Measurements from ENCODE around the gene FBRSL1.

The FBRSL1 gene

DNA sequence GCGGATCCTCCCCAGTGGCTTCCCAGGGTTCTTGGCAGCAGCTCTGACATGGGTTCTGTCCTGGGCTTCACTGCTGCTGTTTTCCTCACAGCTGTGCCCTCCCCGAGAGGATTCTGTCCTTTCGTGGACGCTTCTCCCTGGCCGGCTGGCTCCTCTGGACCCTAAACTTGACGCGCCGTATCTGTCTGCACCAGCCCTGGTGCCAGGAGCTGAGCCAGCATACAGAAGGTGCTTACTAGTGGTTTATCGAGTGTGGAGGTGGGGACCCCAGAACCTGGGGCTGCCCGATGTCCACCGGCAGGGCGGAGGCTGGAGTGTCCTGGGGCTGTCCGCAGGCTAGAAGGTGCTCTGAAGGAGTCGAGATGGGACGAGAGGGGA, 17.2 kb downstream of the FBRSL1 start:
- Mint-ChIP-seq H3K4me1 (peaks cover 35% of the 10 kb centered on the region), H3K27ac (no peak overlapping the region), H3K36me3 (peaks cover 1% of the 10 kb centered on the region), H3K9me3 (no peaks in the 10 kb centered on the region), H3K27me3 (no peaks in the 10 kb centered on the region), H3K4me3 (no peak overlapping the region)
- no peak for DNase-seq
- CTCF ChIA-PET = interaction anchor here (1.5 kb wide), 1 partner anchor 12 kb away, joined by 4 read pairs; no protein-coding TSS in a partner anchor

DNA sequence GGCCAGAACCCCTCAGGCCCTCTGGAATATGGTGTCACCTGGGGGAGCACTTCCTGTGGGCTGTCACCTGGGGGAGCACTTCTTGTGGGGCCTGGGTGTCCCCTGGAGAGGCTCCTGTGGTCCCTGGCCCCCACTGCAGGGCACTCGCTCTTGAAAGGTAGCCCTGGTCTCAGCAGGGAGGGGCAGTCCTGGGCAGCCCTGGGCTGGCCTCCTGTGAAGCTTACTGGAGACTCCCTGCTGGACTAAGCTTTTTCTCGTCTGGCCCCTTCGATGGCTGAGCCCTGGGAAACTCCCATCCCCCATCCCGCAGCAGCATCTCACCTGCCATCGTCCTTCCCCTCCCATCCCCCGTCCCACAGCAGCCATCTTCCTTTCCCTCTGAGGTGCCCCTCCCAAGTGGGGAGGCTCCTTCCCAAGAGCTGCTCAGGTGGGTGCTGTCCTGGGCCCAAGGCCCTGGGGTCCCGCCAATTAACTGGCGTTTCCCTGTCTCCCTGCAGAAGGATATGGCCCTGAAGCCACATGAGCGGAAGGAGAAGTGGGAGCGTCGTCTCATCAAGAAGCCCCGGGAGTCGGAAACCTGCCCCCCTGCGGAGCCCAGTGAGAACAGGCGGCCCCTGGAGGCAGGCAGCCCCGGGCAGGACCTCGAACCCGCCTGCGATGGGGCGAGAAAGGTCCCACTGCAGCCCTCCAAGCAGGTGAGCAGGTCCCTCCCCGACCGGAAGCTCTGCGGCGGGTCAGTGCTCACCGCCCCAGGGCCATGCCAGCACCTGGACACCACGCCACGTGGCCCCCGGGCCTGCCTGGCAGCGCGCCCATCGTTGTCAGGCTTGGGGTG, 17.9 kb downstream of the FBRSL1 start:
- peaks cover 1% of the 10 kb centered on the region for H3K36me3 Mint-ChIP-seq
- no peak for DNase-seq
- no peak overlapping the region for H3K4me3 Mint-ChIP-seq
- no peaks in the 10 kb centered on the region for H3K9me3 Mint-ChIP-seq
- H3K4me1 Mint-ChIP-seq = peaks cover 35% of the 10 kb centered on the region
- CTCF ChIA-PET = interaction anchor here (1.5 kb wide), 1 partner anchor 12 kb away, joined by 4 read pairs; no protein-coding TSS in a partner anchor
- no peaks in the 10 kb centered on the region for H3K27me3 Mint-ChIP-seq
- H3K27ac Mint-ChIP-seq = no peak overlapping the region

DNA sequence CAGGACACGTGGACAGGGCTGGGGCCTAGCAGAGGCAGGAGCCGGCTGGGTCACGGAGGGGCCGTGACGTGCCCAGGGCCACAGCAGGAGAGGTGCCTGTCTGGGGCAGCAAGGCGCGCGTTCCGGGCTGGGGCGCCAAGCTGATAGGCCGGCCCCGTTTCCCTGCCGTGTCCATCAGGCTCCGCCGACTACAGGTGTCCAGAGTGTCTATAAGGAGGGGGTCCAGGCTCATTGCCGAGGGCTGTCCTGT, 18.5 kb downstream of the FBRSL1 start:
- CTCF ChIA-PET = no interaction called here
- H3K4me1 Mint-ChIP-seq = peaks cover 32% of the 10 kb centered on the region
- H3K9me3 Mint-ChIP-seq = no peaks in the 10 kb centered on the region
- H3K27me3 Mint-ChIP-seq = no peaks in the 10 kb centered on the region
- no peak overlapping the region for H3K4me3 Mint-ChIP-seq
- H3K36me3 Mint-ChIP-seq = peaks cover 1% of the 10 kb centered on the region
- no peak for DNase-seq
- no peak overlapping the region for H3K27ac Mint-ChIP-seq

DNA sequence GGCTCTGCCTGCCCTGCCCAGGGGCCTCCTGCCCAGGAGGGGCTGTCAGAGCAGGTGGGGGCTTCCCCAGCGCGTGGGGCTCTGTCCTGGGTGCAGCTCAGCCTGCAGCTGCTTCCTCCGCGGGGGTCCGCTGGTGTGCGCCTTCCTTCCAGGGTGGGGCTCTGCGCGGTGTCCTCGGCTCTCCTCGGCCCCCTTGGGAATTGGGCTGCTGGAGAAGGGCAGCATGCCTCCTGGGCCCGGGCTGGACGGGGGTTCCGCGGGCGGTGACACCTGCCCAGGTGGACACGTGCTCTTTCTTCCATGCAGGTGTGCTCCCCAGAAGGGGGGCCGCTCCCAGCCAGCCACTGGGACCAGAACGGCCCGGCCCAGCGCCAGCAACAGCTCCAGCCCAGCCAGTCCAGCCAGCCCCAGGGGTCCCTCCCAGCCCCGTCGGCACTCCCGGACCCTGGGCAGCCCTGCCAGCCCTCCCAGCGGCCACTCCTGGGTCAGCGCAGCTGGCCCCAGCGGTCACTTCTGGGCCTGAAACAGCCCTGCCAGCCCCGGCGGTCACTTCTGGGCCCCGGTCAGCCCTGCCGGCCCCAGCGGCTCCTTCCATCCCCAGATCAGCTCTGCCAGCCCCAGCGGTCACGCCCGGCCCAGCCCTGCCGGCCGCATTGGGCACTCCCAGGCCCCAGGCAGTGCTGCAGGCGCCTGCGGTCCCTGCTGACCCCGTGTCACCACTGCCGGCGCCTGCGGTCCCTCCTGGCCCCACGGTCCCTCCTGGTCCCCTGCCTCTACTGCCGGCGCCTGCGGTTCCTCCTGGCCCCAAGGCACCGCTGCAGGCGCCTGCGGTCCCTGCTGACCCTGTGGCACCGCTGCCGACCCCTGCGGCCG, 19.1 kb downstream of the FBRSL1 start:
- no peak overlapping the region for H3K27ac Mint-ChIP-seq
- H3K36me3 Mint-ChIP-seq = peaks cover 1% of the 10 kb centered on the region
- H3K4me1 Mint-ChIP-seq = peaks cover 26% of the 10 kb centered on the region
- H3K9me3 Mint-ChIP-seq = no peaks in the 10 kb centered on the region
- DNase-seq = no peak
- H3K4me3 Mint-ChIP-seq = no peak overlapping the region
- CTCF ChIA-PET = no interaction called here
- no peaks in the 10 kb centered on the region for H3K27me3 Mint-ChIP-seq

DNA sequence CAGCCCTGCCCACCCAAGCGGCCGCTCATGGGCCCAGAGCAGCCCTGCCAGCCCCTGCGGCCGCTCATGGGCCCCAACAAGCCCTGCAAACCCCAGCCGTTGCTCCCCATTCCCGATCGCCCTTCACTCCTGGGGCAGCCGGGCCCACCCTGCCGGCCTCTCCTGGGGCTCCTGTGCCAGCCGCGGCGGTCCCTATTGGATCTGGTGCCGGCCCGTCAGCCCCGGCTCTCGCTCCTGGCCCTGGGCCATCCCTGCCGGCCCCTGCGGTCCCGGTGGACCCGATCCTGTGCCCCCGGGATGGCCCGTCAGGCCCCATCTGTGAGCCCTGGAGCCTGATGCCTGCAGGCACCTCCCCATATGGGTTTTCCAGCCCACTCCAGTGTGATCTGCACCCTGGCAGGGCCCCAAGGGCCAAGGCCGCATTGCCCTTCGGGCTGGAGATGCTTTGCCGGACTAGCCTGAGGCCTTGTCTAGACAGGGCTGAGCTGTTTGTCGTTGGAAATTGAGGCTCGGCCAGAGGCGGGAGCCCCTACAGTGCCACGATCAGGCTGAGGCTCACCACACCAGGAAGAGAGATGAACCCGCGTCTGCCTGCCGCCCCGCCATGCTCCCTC, 20.3 kb downstream of the FBRSL1 start:
- H3K9me3 Mint-ChIP-seq = no peaks in the 10 kb centered on the region
- H3K4me3 Mint-ChIP-seq = no peak overlapping the region
- CTCF ChIA-PET = no interaction called here
- peaks cover 1% of the 10 kb centered on the region for H3K36me3 Mint-ChIP-seq
- peaks cover 19% of the 10 kb centered on the region for H3K4me1 Mint-ChIP-seq
- H3K27ac Mint-ChIP-seq = no peak overlapping the region
- no peaks in the 10 kb centered on the region for H3K27me3 Mint-ChIP-seq
- no peak for DNase-seq

DNA sequence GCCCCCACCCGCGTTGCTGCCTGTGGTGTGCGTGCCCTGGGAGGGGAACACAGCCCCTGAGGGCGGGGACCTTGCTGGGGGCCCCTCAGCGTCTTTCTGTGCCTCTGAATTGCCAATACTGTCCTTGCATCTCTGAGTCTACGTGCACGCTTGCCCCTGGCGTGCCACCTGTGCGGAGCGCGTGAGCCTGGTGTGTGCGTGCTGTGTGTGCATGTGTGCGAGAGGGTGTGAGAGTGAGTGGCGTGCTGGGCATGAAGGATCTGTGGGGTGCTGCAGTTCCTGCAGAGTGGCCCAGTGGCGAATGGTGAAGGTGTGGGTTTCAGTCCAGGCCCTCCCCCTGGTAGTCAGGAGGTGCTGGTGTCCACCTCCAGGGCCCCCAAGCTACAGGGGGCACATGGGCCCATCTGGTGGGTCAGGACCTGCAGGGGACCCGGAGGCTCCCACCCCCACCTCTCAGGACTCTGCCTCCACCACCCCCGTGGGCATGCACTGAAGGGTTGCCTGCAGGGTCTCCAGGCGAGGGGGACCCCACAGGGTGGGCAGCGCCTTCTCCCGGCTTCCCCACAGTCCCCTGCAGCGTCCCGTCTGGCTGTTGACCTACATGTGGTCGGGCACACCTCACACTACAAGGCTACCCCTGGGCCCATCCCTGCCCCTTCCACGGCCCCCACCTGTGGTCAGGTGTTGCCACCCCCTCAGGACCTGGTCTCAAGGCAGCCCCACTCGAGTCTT, 21.0 kb downstream of the FBRSL1 start:
- Mint-ChIP-seq H3K9me3 (peaks cover 2% of the 10 kb centered on the region), H3K27ac (no peak overlapping the region), H3K27me3 (no peaks in the 10 kb centered on the region)

DNA sequence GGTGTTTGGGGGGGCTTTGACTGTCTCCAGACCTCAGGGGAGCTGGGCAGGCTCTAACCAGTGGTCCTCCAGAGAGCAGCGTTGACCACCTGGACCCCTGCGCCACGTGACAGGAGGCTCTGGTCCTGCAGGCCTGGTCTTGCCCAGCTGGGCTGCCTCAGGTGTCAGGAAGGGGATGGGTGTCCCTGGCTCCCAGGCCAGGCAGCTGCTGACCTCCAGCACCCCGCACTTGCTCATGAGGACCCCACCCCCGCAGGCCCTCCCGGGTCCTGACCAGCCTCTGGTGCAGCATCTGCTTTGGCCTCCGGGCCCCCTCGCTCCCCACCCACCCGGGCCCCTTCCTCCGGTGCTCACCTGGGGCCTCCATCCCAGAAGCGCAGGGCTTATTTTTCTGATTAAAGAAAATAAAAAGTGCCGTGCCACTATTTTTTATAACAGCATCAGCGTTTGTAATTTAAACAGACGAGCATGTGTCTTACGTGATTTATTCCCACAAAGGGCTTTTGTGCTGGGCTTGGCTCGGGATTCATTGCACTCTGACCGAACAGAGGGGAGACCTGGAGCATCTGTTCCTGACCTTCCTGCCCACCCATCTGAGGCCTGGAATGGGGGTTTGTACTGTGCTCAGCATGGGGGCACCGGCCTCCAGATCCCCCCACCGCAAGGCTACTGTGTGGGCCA, 21.7 kb downstream of the FBRSL1 start:
- Mint-ChIP-seq H3K36me3 (peaks cover 3% of the 10 kb centered on the region), H3K4me1 (peaks cover 7% of the 10 kb centered on the region), H3K9me3 (peaks cover 2% of the 10 kb centered on the region), H3K4me3 (no peak overlapping the region), H3K27me3 (no peaks in the 10 kb centered on the region), H3K27ac (no peak overlapping the region)
- no peak for DNase-seq
- CTCF ChIA-PET = no interaction called here

More for the DNA sequence above, 21.0 kb downstream of the FBRSL1 start:
- Mint-ChIP-seq H3K4me1 (peaks cover 14% of the 10 kb centered on the region), H3K36me3 (peaks cover 3% of the 10 kb centered on the region), H3K4me3 (no peak overlapping the region)
- CTCF ChIA-PET = no interaction called here
- no peak for DNase-seq

DNA sequence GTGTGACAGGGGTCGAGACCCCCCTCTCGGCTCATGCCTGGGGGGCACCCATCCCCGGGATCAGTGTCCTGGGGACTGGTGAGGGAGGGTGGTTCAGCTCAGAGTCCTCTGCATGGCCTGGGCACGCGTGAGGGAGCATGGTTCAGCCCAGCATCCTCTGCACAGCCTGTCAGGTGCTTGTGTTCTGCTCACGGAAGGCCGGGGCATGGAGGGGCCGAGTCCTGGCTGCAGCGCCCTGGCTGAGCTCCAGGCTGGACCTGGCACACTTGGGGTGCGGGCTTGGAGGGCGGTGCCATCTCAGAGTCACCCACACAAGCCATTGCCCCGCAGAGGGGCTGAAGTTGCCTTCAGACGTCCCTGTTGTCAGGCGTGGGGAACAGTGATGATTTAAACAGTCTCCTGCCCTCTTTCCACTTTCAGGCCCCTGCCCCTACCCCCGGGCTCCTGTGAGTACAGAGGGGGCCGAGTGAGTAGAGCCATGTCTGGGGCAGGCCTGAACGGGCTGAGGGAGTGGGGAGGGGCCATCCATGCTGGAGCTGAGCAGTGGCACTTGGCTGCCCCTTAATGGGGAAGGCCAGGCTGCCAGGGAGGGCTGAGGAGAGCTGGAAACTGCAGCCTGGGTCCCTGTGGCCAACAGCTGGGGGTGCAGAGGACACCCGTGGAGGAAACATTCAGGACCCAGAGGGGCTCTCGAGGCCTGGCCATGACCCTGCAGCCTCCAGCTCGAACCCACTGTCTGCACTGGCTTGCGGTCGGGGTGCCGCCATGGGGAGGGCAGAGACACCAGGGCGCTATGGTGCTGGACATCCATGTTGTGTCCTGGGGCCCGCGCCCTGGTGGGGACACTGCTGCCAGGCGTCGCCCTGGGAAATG, 22.5 kb downstream of the FBRSL1 start:
- no peak for DNase-seq
- Mint-ChIP-seq H3K27ac (no peak overlapping the region), H3K36me3 (peaks cover 6% of the 10 kb centered on the region), H3K4me1 (no peaks in the 10 kb centered on the region), H3K27me3 (no peaks in the 10 kb centered on the region), H3K4me3 (no peak overlapping the region), H3K9me3 (peaks cover 2% of the 10 kb centered on the region)
- CTCF ChIA-PET = no interaction called here

DNA sequence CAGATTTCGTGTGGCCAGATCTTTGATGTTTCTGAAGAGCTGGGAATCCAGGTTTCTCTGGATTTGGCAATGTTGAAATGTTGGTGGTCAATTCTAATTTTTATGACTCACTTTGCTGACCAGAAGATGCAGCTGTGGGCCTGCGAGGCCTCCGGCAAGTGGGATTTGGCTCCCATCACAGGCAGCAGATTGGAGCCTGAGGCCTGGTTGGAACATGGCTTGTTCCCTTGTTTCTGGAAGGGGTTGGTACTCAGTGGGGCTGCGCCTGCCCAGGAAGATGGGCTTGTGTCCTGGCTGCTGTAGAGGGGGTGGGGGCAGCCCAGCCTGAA, 23.1 kb downstream of the FBRSL1 start:
- peaks cover 9% of the 10 kb centered on the region for H3K36me3 Mint-ChIP-seq
- DNase-seq = no peak
- no peak overlapping the region for H3K4me3 Mint-ChIP-seq
- no peaks in the 10 kb centered on the region for H3K27me3 Mint-ChIP-seq
- H3K4me1 Mint-ChIP-seq = no peaks in the 10 kb centered on the region
- H3K9me3 Mint-ChIP-seq = peaks cover 2% of the 10 kb centered on the region
- CTCF ChIA-PET = no interaction called here
- no peak overlapping the region for H3K27ac Mint-ChIP-seq

DNA sequence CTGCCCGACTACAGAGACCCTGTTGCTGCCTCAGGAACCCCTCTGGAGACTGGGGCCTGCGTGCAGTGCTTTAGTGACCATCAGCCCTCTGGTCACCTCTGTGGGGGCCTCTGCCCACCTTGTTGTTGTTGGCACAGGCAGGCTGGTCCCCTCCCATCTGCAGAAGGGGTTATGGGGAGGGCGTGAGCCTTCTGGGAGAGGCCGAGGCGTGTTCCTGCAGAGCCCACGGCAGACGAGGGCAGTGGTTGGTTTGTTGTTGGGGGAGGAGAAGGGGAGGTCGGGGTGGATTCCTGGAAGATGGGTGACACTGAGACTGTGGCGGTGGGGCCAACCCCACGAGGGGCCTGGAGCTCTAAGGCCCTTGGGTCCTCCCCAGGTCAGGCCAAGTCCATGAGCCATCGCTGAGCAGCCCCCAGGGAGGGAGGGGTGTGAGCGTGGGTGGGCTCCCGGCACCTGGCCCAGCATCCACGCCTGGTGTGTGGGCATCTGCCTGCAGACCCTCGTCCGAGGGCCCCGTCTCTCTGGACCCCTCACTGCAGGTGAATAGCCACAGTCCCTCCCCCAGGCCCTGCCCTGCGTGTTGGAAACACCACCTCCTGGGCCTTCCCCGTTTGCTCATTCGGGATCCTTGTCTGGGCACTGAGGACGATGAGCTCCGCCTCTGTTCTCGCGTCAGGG, 23.6 kb downstream of the FBRSL1 start:
- no peaks in the 10 kb centered on the region for H3K27me3 Mint-ChIP-seq
- H3K27ac Mint-ChIP-seq = no peak overlapping the region

DNA sequence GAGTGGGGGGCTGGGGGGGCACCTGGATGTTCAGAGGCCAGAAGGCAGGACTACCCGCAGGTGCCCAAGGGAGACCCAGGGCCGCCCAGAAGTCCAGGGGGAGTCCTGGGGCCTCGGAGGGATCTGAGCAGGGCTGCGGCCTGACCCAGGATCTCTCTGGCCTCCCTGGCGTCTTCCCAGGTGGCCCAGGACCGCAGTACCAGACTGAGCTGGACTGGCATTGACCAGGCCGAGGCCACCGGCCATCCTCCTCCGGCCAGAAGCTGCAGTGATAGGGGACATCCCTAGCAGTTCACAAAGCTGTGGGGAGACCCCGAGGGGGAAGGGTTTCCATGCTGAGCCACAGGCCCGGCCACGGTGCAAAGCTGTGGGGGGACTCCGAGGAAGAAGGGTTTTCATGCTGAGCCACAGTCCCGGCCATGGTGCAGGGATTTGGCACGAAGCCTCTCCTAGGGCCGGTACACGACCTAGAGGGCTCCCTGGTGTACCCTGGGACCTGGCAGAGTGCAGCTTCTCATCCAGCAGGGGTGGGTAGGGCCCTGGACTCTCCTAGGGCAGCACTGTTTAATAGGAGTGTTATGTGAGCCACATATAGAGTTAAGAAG, 24.4 kb downstream of the FBRSL1 start:
- Mint-ChIP-seq H3K36me3 (peaks cover 21% of the 10 kb centered on the region), H3K27me3 (no peaks in the 10 kb centered on the region), H3K4me1 (no peaks in the 10 kb centered on the region), H3K27ac (no peak overlapping the region), H3K4me3 (no peak overlapping the region), H3K9me3 (peaks cover 15% of the 10 kb centered on the region)
- CTCF ChIA-PET = interaction anchor here (1.5 to 1.6 kb wide), 2 partner anchors 9 to 101 kb away, joined by 3 to 4 read pairs; no protein-coding TSS in a partner anchor
- DNase-seq = no peak

More for the DNA sequence above, 23.6 kb downstream of the FBRSL1 start:
- Mint-ChIP-seq H3K4me1 (no peaks in the 10 kb centered on the region), H3K36me3 (peaks cover 14% of the 10 kb centered on the region), H3K4me3 (no peak overlapping the region), H3K9me3 (peaks cover 8% of the 10 kb centered on the region)
- no peak for DNase-seq
- CTCF ChIA-PET = interaction anchor here (1.6 kb wide), 1 partner anchor 10 kb away, joined by 4 read pairs; no protein-coding TSS in a partner anchor

DNA sequence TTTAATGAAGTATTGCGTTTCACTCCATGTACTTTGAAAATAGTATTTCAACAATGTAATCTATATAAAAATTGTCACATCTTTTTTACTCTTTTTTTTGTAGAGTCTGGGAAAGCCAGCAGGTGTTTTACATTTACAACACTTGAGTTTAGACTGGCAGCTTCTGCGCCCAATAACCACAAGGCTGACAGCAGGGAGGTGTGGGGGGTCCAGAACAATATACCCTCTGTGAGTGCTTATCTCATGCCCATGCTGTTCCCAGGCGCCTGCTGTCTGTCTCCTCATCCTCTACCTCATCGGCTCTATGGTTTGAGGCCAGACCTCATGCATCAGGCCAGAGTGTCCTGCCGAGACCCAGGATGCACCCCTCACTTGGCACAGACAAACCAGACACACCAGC, 24.9 kb downstream of the FBRSL1 start:
- H3K4me1 Mint-ChIP-seq = no peaks in the 10 kb centered on the region
- peaks cover 16% of the 10 kb centered on the region for H3K9me3 Mint-ChIP-seq
- no peaks in the 10 kb centered on the region for H3K27me3 Mint-ChIP-seq
- no peak overlapping the region for H3K27ac Mint-ChIP-seq
- CTCF ChIA-PET = interaction anchor here (1.5 to 1.6 kb wide), 2 partner anchors 8 to 101 kb away, joined by 3 to 4 read pairs; no protein-coding TSS in a partner anchor
- no peak for DNase-seq
- H3K4me3 Mint-ChIP-seq = no peak overlapping the region
- H3K36me3 Mint-ChIP-seq = peaks cover 23% of the 10 kb centered on the region

Data from activated naive CD4-positive, alpha-beta T cell treated with anti-CD3 and anti-CD28 coated beads, Interleukin-2, amount 10 ng/mL, durations not matched to agents 7 days and 5 days (primary cell).